GM12878 (cell line): ENCODE measurements around the gene SYNDIG1.

ENCODE experiments used
- IRF4 ChIP-seq: IDR thresholded peaks from 2 replicates; pipeline ENCODE4 v1.6.1; 2011; ENCODE audit warnings: low read depth, low read length
- POLR2AphosphoS5 ChIP-seq: IDR thresholded peaks from 2 replicates; pipeline ENCODE4 v1.6.1; 2011; ENCODE audit warnings: mild to moderate bottlenecking, low read length, inconsistent platforms
- SP1 ChIP-seq: IDR thresholded peaks from one replicate; pipeline ENCODE4 v1.6.1; 2011; ENCODE audit warnings: low read depth, low read length

DNA sequence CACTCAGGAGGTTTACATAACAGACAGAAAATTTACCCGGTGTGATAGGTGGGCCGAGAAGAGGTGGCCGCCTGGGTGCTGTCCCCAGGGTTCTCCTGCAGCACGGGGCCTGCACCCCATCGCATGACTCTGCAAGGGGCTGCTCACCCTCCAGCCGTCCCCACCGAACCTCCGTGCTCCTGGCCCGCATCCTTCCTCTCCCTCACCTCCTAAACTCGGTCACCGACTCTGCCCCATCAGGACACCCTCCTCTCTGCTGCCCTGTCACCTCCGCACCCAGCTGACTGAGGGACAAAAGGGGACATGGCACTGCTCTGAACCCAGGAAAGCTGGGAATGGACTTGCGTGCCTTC, 147.6 kb downstream of the SYNDIG1 start:
- TF ChIP-seq SP1 = no peak
- no peak for TF ChIP-seq IRF4
- no peak for TF ChIP-seq POLR2AphosphoS5
